Measurements from ENCODE around the gene INVS. TPM values are rescaled to one million over a fixed set of nuclear protein-coding genes. Genes with fewer than 3 reads are reported as not detected.

The INVS gene
- total and polyA plus RNA-seq, 12 donors, result 1.6 to 8.0 (median 5.5) TPM

GRCh38 chr9:100098046-100098886 lies 777 bp upstream of the INVS start:
- Histone ChIP-seq H3K9me3 (no peaks in the 10 kb centered on the region), H3K36me3 (peaks cover 0 to 19% (median 0%) of the 10 kb centered on the region in 9 donors), H3K27ac (peak overlapping the region; percentile 49 to 95 (median 92)), H3K4me3 (peak overlapping the region; percentile 75 to 99 (median 92)), H3K27me3 (no peaks in the 10 kb centered on the region), H3K4me1 (peaks cover 0 to 41% (median 38%) of the 10 kb centered on the region in 9 donors)
- WGBS, 2 donors, result 1% methylated on average over 37 of the region's 37 CpGs
- TF ChIP-seq, protein P1, sequence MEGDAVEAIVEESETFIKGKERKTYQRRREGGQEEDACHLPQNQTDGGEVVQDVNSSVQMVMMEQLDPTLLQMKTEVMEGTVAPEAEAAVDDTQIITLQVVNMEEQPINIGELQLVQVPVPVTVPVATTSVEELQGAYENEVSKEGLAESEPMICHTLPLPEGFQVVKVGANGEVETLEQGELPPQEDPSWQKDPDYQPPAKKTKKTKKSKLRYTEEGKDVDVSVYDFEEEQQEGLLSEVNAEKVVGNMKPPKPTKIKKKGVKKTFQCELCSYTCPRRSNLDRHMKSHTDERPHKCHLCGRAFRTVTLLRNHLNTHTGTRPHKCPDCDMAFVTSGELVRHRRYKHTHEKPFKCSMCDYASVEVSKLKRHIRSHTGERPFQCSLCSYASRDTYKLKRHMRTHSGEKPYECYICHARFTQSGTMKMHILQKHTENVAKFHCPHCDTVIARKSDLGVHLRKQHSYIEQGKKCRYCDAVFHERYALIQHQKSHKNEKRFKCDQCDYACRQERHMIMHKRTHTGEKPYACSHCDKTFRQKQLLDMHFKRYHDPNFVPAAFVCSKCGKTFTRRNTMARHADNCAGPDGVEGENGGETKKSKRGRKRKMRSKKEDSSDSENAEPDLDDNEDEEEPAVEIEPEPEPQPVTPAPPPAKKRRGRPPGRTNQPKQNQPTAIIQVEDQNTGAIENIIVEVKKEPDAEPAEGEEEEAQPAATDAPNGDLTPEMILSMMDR (IDR thresholded peaks at IDR 0.05), result no peak
- intact Hi-C loops (cut with DNase I), result loop anchor here in 5 of 10 donors (2.0 to 10.0 kb wide), 5 partner anchors 36 to 873 kb away; partner anchors contain the start of genes NR4A3 (in 2 of the 5), ALG2 (in 1 of the 5) and SEC61B (in 1 of the 5)
- ATAC-seq (peak; percentile 7 to 54 (median 30)), DNase-seq (peak; percentile 33 to 50)

- ATAC-seq, result peak in 7 of 8 donors; percentile 2 to 23 (median 13)
- intact Hi-C loops (cut with DNase I), result loop anchor here in 5 of 10 donors (2.0 to 10.0 kb wide), 7 partner anchors 37 to 875 kb away; partner anchors contain the start of genes NR4A3 (in 2 of the 5), ALG2 (in 1 of the 5) and SEC61B (in 1 of the 5)
- peak overlapping the region; percentile 79 to 95 (median 92) for H3K27ac ChIP-seq
- H3K9me3 ChIP-seq, result no peaks in the 10 kb centered on the region
- peaks cover 0 to 39% (median 34%) of the 10 kb centered on the region in 9 donors for H3K4me1 ChIP-seq
- H3K27me3 ChIP-seq, result no peaks in the 10 kb centered on the region
- TF ChIP-seq, protein P1 (IDR thresholded peaks at IDR 0.05), result no peak
- peak overlapping the region; percentile 66 to 99 (median 88) for H3K4me3 ChIP-seq
- 5 to 7% methylated on average over 10 of the region's 10 CpGs for WGBS, 2 donors
- peaks cover 0 to 30% (median 6%) of the 10 kb centered on the region in 9 donors for H3K36me3 ChIP-seq
- no peak for DNase-seq
Measured at GRCh38 chr9:100099722-100100042, 639 bp downstream of the INVS start.

GRCh38 chr9:100100146-100100667 lies 1.2 kb downstream of the INVS start:
- peaks cover 0 to 35% (median 11%) of the 10 kb centered on the region in 9 donors for H3K36me3 ChIP-seq
- 53 to 65% methylated on average over 2 of the region's 2 CpGs for WGBS, 2 donors
- H3K9me3 ChIP-seq, result no peaks in the 10 kb centered on the region
- peak overlapping the region in 9 of 10 donors; percentile 75 to 99 (median 91) for H3K4me3 ChIP-seq
- ATAC-seq (no peak), DNase-seq (no peak)
- H3K27ac ChIP-seq, result peak overlapping the region in 9 of 10 donors; percentile 79 to 95 (median 93)
- H3K4me1 ChIP-seq, result peaks cover 0 to 38% (median 34%) of the 10 kb centered on the region in 9 donors
- no peaks in the 10 kb centered on the region for H3K27me3 ChIP-seq
- TF ChIP-seq, protein P1 (IDR thresholded peaks at IDR 0.05), result no peak
- intact Hi-C loops (cut with DNase I), result loop anchor here in 2 of 10 donors (10.0 kb wide), 2 partner anchors 105 to 115 kb away; no protein-coding TSS in a partner anchor

- H3K27ac ChIP-seq, result no peak overlapping the region
- TF ChIP-seq, protein P1 (IDR thresholded peaks at IDR 0.05), result no peak
- ATAC-seq (no peak), DNase-seq (no peak)
- peaks cover 0 to 49% (median 22%) of the 10 kb centered on the region in 9 donors for H3K36me3 ChIP-seq
- H3K27me3 ChIP-seq, result no peaks in the 10 kb centered on the region
- no peaks in the 10 kb centered on the region for H3K9me3 ChIP-seq
- 77 to 81% methylated on average over 6 of the region's 6 CpGs for WGBS, 2 donors
- H3K4me3 ChIP-seq, result no peak overlapping the region
- H3K4me1 ChIP-seq, result peaks cover 0 to 32% (median 24%) of the 10 kb centered on the region in 9 donors
- intact Hi-C loops (cut with DNase I), result loop anchor here in 2 of 10 donors (10.0 kb wide), 2 partner anchors 103 to 113 kb away; no protein-coding TSS in a partner anchor
Measured at GRCh38 chr9:100101608-100102007, 2.6 kb downstream of the INVS start.

All from heart right ventricle (tissue), 16 donors.